Measurements from ENCODE around the gene TMIGD1. TPM values are rescaled to one million over a fixed set of nuclear protein-coding genes. Genes with fewer than 3 reads are reported as not detected.

The TMIGD1 gene
- total and polyA plus RNA-seq, 2 of the 13 experiments (the other 11 are each of a cell fraction or from before 2014, with no cell fraction given) = not detected

DNA sequence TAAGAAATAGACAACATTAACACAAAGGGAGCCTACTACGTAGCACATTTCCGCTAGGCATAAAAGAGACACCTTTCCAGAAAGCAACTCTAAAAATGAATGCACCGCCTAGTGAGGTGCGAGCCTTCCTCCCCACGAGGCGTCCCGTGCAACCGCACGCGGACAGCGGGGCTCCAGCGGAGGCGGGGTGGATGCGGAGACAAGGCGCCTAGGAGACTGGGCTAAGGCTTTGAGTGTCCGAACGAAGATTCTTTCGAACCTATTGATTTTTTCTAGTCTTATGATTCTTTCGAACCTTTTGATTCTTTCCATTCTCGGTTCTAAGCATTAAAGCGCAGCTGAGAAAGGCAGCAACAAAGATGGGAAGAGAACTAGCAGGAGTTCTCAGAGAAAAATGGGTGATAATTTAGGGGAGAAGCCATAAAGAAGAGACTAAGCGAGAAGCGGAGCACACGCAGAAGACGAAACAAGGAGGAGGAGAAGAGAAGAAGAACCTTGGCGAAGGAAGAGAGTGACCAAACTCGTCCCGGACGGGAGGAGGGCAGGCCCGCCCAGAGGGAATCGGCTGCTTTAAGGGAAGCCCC is 44.5 kb upstream of the TMIGD1 start (continued):
- no peak for TF ChIP-seq ZHX2 (IDR thresholded peaks at IDR 0.05; ENCODE audit: low read depth)
- peak; percentile 44; the same call in 1 of the 2 replicates for TF ChIP-seq ZHX2 (CRISPR knock-in tag; IDR thresholded peaks at IDR 0.05; ENCODE audit: borderline replicate concordance)
- TF ChIP-seq ZNF572 (CRISPR knock-in tag; IDR thresholded peaks at IDR 0.05) = 0 out of 2 replicates have a peak, but pooled peaks have one; percentile 22
- 0 out of 2 replicates have a peak, but pooled peaks have one; percentile 32 for TF ChIP-seq ESRRA (CRISPR knock-in tag; IDR thresholded peaks at IDR 0.05; ENCODE audit: low read depth)
- TF ChIP-seq ZNF263 (CRISPR knock-in tag; IDR thresholded peaks at IDR 0.05) = peak; percentile 76
- TF ChIP-seq ATF7-NPFF (CRISPR knock-in tag; IDR thresholded peaks at IDR 0.05; ENCODE audit: low read depth) = no peak; the same call in 1 of the 2 replicates
- 0 out of 2 replicates have a peak, but pooled peaks have one; percentile 60 for TF ChIP-seq ZNF30 (CRISPR knock-in tag; IDR thresholded peaks at IDR 0.05)
- 0 out of 2 replicates have a peak, but pooled peaks have one; percentile 47 for TF ChIP-seq ZFP36L1 (CRISPR knock-in tag; IDR thresholded peaks at IDR 0.05)
- 0 out of 2 replicates have a peak, but pooled peaks have one; percentile 81 for TF ChIP-seq ZNF367 (CRISPR knock-in tag; IDR thresholded peaks at IDR 0.05; ENCODE audit: borderline replicate concordance)
- 0 out of 2 replicates have a peak, but pooled peaks have one; percentile 35 for TF ChIP-seq SIX4 (CRISPR knock-in tag; IDR thresholded peaks at IDR 0.05)
- TF ChIP-seq BRCA1 (CRISPR knock-in tag; IDR thresholded peaks at IDR 0.05) = no peak
- TF ChIP-seq ZFP90 (CRISPR knock-in tag; IDR thresholded peaks at IDR 0.05; ENCODE audit: borderline replicate concordance) = 0 out of 2 replicates have a peak, but pooled peaks have one; percentile 24
- 0 out of 2 replicates have a peak, but pooled peaks have one; percentile 30 for TF ChIP-seq ZNF772 (CRISPR knock-in tag; IDR thresholded peaks at IDR 0.05)
- TF ChIP-seq ZNF790 (CRISPR knock-in tag; IDR thresholded peaks at IDR 0.05; ENCODE audit: borderline replicate concordance) = peak; percentile 85; the same call in 1 of the 2 replicates
- TF ChIP-seq SMAD3 (CRISPR knock-in tag; IDR thresholded peaks at IDR 0.05) = 0 out of 2 replicates have a peak, but pooled peaks have one; percentile 11
- TF ChIP-seq HIVEP1 (CRISPR knock-in tag; IDR thresholded peaks at IDR 0.05) = 0 out of 2 replicates have a peak, but pooled peaks have one; percentile 54
- peak; percentile 49; the same call in 1 of the 2 replicates for TF ChIP-seq ZNF749 (CRISPR knock-in tag; IDR thresholded peaks at IDR 0.05; ENCODE audit: borderline replicate concordance)
- 0 out of 2 replicates have a peak, but pooled peaks have one; percentile 41 for TF ChIP-seq MTF1 (CRISPR knock-in tag; IDR thresholded peaks at IDR 0.05)
- TF ChIP-seq ZNF446 (CRISPR knock-in tag; IDR thresholded peaks at IDR 0.05) = 0 out of 2 replicates have a peak, but pooled peaks have one; percentile 55
- 0 out of 2 replicates have a peak, but pooled peaks have one; percentile 55 for TF ChIP-seq ZNF138 (CRISPR knock-in tag; IDR thresholded peaks at IDR 0.05; ENCODE audit: low read depth)
- TF ChIP-seq, protein P1, sequence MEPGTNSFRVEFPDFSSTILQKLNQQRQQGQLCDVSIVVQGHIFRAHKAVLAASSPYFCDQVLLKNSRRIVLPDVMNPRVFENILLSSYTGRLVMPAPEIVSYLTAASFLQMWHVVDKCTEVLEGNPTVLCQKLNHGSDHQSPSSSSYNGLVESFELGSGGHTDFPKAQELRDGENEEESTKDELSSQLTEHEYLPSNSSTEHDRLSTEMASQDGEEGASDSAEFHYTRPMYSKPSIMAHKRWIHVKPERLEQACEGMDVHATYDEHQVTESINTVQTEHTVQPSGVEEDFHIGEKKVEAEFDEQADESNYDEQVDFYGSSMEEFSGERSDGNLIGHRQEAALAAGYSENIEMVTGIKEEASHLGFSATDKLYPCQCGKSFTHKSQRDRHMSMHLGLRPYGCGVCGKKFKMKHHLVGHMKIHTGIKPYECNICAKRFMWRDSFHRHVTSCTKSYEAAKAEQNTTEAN (CRISPR knock-in tag; conservative IDR thresholded peaks at IDR 0.05) = 0 out of 2 replicates have a peak, but pooled peaks have one; percentile 35
- TF ChIP-seq, protein P2, sequence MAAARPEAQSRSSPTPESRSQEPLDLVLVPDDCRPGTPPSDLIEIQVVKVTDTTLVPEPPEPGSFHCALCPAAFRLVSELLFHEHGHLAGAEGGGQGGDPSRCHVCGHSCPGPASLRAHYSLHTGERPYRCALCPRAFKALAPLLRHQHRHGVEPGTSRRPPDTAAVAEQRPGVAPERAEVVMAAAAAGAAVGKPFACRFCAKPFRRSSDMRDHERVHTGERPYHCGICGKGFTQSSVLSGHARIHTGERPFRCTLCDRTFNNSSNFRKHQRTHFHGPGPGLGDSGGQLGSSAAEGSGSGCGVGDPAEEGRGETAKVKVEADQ (CRISPR knock-in tag; IDR thresholded peaks at IDR 0.05; ENCODE audit: borderline replicate concordance) = no peak
